GM19238 (cell line): ENCODE results near the gene SUGCT.

Experiments
- DNase-seq: peaks from one replicate; pipeline ENCODE4 v3.0.0; 2011; ENCODE audit warnings: low spot score; ENCODE audit not compliant: insufficient read length

SUGCT gene

GRCh38 chr7:40324914-40325313, 190.1 kb downstream of the SUGCT start:
- DNase-seq: no peak

DNA sequence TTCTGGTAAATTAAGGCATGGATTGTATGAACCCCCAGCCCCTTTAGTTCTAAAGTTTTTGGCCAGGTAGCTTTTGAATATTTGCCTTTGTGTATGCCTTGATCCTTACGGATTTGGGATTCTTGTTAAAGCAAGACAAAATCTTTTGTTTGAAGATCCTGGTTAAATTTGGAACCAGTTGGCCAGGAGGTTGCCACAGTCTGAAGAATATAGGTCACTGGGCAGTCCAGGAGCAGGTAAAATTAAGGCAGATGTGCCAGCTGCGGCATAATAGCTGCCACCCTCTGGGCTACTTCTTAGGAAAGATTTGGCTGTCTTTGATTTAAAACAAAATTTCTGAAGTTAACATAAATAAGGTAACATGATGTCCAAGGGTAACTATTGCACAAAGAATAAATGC, 192.3 kb downstream of the SUGCT start:
- no peak for DNase-seq

DNA sequence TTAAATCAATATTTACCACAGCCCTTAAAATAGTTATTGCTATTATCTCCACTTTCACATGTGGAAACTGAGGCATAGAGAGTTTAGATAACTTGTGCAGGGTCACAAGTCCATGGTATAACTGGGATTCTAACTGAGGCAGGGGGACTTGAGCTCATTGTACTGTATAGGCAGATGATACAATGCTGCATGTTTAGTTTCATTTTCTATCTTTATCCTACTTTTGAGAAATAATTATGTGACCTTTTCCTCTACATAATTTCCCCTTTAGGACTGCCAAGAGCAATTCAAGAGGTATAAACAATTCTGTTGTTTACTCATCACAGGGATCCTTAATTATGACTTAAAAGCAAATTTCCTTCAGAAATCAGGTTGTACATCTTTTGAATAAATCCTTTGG, 193.1 kb downstream of the SUGCT start:
- no peak for DNase-seq

GRCh38 chr7:40329601-40330153, 194.9 kb downstream of the SUGCT start:
- DNase-seq: peak; percentile 21

DNA sequence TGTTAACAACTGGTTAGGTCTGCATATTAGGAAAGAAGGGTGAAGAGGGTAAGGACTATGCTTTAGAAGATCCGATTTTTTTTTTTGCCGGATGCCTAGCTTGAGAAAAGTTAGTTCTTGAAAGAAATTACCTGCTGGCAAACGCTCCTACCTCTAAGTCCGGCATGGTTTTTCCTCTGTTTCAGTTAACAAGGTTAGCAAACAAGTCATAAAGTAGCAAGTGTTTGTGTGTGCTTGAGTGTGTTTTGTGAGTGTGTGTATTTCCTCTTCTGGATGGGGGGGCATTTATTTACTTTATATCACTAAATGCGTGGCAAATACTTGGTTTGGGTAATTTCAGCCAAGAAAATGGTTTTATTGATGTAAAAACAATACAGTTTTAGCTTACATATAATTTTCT, 195.6 kb downstream of the SUGCT start:
- DNase-seq: no peak

- no peak for DNase-seq
Observed at GRCh38 chr7:40331915-40332314, 197.1 kb downstream of the SUGCT start.

GRCh38 chr7:40332516-40332915, 197.7 kb downstream of the SUGCT start:
- no peak for DNase-seq

DNA sequence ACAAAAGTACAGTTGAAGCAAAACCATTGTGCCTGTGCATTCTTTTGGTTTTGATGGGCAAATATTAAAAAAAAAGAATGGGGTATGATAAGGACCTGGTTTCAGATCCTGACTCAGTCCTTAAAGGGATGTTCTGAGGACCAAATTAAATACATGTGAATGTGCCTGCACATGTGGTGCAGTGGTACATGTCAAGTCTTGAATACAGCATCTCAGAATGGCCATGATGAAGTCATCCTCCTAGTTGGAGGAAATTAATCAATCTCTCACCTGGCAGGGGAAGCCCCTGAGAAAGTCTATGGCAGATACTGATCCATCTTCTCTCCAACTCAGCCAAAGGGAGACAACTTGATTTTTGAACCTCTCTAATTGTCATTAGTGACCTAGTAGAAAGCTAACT, 207.0 kb downstream of the SUGCT start:
- DNase-seq: no peak

DNA sequence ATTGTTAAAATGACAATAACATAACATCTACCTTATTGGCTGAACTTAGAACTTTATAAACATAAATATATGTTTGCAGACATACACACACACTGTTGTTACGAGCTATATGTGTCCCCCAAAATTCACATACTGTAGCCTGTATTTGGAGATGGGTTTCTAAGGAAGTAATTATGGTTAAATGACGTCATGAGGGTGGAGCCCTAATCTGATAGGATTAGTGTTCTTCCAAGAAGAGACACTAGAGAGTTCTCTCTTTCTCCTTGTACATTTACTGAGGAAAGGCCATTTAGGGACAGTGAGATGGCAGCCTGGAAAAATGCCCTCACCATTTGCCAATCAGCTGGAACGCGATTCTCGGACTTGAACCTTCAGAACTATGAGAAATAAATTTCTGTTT, 211.7 kb downstream of the SUGCT start:
- no peak for DNase-seq

GRCh38 chr7:40348126-40348728, 213.4 kb downstream of the SUGCT start:
- no peak for DNase-seq

GRCh38 chr7:40350100-40350499, 215.3 kb downstream of the SUGCT start:
- no peak for DNase-seq

DNA sequence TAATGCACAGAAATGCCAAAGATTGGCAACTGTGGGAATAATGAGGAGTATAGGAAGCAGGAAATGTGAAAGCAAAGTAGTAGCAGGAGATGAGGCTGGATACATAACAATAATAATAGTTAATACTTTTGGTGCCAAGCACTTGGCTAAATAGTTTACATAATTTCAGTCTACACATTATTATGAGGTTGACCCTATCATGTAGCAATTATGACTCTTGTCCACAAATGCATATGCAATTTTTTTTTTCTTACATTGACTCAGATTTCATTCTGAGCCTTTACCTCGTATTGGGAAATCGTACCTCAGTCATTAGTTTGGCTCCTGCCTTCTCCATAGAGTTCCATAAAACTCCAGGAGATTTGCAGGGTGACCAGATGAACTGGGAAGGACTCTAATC, 219.9 kb downstream of the SUGCT start:
- no peak for DNase-seq

DNA sequence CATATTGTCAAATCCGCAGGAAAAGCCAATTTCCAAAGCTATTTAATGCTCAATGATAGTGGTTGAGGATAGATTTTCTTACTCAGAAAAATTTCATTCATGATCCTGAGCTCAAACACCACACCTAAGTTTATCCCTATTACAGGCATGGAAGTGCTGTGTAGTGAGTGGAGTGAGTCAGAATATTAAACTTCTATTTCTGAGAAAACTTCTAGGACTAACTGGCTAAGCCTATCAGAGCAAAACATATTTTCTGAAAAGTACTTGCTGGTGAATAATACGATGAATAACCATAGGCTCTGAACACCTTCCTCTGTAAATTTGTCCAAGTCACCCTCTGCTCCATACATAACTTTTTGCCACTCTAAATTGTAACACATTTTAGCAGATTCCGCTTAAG, 221.5 kb downstream of the SUGCT start:
- no peak for DNase-seq

GRCh38 chr7:40356871-40357709, 222.3 kb downstream of the SUGCT start:
- no peak for DNase-seq

DNA sequence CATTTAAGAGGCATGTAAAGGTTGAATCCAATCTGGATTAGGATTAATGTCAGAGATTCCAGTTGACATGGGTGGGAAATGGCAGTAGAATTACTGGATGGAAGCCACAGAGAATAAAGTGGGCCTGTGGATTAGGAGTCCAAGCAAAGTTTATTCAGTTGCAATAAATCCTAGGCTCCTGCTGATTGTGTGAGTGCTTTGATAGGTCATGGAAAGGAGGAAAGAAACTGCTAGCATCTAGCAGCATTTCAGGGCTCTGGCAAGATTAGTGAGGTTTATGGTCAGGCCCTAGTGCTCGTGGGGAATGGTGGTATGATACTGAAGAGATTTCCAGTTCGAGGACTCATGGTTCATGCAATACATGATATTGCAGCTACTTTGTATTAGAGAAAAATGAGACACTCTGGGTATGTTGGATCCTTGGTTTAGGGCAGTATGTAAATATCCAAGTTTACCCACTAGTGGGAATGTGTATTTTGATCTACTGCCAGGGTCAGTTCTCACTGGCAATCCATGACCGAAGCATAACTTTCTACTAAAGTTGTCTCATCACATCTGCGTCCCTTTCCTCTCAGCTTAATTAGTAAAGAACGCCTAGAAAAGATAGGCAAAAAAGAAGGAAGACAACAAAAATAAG, 235.0 kb downstream of the SUGCT start:
- no peak for DNase-seq

GRCh38 chr7:40371806-40372440, 237.1 kb downstream of the SUGCT start:
- no peak for DNase-seq

DNA sequence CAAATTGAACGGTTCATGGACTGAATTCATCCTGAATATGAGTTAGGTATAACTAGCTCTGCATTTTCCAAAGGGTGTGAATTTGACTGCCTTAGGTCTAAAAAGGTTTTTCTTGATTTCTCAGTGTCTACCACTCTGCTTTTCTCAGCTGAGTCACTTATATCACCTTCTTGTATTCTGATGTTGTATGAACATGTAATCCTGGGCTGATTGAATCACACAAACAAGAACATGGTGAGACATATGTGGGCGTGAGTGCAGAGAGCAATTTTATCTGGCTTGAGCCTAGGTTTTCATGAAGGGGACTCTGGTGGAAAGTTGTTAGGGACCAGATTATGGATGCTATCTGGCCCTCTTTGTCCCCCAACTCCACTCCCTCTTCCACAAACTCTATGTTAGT, 239.8 kb downstream of the SUGCT start:
- no peak for DNase-seq

DNA sequence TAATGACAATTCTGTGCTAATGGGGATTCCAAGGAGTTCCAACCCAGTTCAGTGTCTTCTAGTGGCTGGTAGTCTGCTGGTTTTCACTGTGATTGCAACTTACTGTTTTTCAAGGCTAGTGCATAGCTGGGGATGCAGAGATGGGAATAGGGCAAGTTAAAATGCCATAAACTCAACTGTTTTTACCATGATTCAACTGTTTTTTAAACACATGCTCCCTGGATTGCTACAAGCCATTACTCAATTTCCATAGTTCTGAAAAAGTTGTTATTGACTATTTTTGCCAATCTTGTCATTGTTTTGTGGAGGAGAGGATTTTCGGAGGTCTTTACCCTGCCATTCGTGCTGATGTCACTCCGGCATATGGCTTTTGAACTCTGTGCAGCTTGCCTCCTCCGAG, 245.3 kb downstream of the SUGCT start:
- DNase-seq: no peak

- no peak for DNase-seq
Observed at GRCh38 chr7:40382145-40382544, 247.3 kb downstream of the SUGCT start.

GRCh38 chr7:40393660-40394059, 258.9 kb downstream of the SUGCT start:
- no peak for DNase-seq

DNA sequence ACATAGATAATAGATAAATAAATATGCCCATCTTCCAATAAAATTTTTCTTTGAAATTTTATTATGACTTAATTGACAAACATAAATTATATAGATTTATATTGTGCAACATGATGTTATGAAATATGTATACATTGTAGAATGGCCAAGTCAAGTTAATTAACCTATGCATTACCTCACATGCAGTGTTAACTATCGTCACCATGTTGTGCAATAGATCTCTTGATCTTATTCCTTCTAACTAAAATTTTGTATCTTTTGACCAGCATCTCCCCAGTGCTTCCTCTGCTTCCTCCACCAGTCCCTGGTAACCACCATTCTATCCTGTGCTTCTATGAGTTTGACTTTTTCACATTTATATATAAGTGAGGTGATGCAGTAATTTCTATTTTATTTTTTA, 259.6 kb downstream of the SUGCT start:
- no peak for DNase-seq

GRCh38 chr7:40400525-40400924, 265.7 kb downstream of the SUGCT start:
- no peak for DNase-seq
